Lower lobe of right lung (tissue), 2 donors: ENCODE results near the gene RUVBL1. TPM values are rescaled to one million over a fixed set of nuclear protein-coding genes. Genes with fewer than 3 reads are reported as not detected.

Source experiments
- ATAC-seq, 2 donors: fragments of 200-7000 bp; cut with Tn5 transposase; one replicate each; pipeline ENCODE4 v1.9.1; 2020 to 2022; ENCODE audit warnings: mild to moderate bottlenecking in 2 of 2, moderate library complexity in 2 of 2
- DNase-seq: peaks from one replicate; pipeline ENCODE4 v3.0.0-alpha.2; 2020
- H3K27ac ChIP-seq: fragments of 200-600 bp; one replicate; pipeline ENCODE4 v1.8.0; 2022
- H3K27me3 ChIP-seq: fragments of 200-600 bp; one replicate; pipeline ENCODE4 v1.8.0; 2022; ENCODE audit warnings: low read depth
- H3K36me3 ChIP-seq: fragments of 200-600 bp; one replicate; pipeline ENCODE4 v1.8.0; 2022; ENCODE audit warnings: mild to moderate bottlenecking
- H3K4me1 ChIP-seq: fragments of 200-600 bp; one replicate; pipeline ENCODE4 v1.8.0; 2022
- H3K4me3 ChIP-seq: fragments of 200-600 bp; one replicate; pipeline ENCODE4 v1.8.0; 2022; ENCODE audit warnings: mild to moderate bottlenecking
- H3K9me3 ChIP-seq: fragments of 200-600 bp; one replicate; pipeline ENCODE4 v1.8.0; 2022
- intact Hi-C: fragments of 100-400 bp; cut with DNase I; formaldehyde crosslinking; loops from one replicate; pipeline ENCODE4 v1.11.0; 2022
- total RNA-seq: library from RNA; stranded (reverse); fragmentation: NEBNext Ultra II Directional; extraction: Animal tissue kit (Norgen Biotek cat#: 25700); gene quantifications from one replicate; pipeline ENCODE4 v1.2.1, GENCODE V29; 2021
- TF ChIP-seq, protein P1 (sequence below): fragments of 200-600 bp; IDR thresholded peaks from one replicate; pipeline ENCODE4 v1.8.0; 2022; ENCODE audit warnings: antibody characterized with exemption, mild to moderate bottlenecking
- donor health status: DM: no; HTN: yes; CAD: no; lungs with severe emphysema.

RUVBL1 gene
- total RNA-seq, 1 donor from 2014 or later: 21.4 TPM

DNA sequence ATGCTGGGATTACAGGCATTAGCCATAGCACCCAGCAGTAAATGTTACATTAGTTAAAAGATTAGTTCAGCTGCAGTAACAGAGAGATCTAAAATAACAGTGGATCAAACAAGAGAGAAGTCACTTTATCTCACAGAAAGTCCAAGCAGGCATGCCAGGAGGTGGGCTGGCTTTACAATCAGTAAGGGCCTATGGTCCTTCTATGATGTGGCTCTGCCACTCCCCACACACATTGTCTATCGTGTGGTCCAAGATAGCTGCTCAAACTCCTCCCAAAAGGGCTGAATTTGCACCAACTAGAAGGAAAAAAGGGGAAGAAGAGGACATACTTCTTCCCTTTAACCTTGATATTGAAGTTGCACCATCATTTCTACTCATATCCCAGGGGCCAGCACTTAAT, 4.6 kb upstream of the RUVBL1 start:
- peaks cover 5% of the 10 kb centered on the region for H3K4me1 ChIP-seq
- H3K4me3 ChIP-seq: no peak overlapping the region
- intact Hi-C loops: no loop called here
- H3K27ac ChIP-seq: no peak overlapping the region
- DNase-seq (no peak), ATAC-seq (no peak)
- H3K36me3 ChIP-seq: no peaks in the 10 kb centered on the region
- no peaks in the 10 kb centered on the region for H3K9me3 ChIP-seq
- TF ChIP-seq, protein P1, sequence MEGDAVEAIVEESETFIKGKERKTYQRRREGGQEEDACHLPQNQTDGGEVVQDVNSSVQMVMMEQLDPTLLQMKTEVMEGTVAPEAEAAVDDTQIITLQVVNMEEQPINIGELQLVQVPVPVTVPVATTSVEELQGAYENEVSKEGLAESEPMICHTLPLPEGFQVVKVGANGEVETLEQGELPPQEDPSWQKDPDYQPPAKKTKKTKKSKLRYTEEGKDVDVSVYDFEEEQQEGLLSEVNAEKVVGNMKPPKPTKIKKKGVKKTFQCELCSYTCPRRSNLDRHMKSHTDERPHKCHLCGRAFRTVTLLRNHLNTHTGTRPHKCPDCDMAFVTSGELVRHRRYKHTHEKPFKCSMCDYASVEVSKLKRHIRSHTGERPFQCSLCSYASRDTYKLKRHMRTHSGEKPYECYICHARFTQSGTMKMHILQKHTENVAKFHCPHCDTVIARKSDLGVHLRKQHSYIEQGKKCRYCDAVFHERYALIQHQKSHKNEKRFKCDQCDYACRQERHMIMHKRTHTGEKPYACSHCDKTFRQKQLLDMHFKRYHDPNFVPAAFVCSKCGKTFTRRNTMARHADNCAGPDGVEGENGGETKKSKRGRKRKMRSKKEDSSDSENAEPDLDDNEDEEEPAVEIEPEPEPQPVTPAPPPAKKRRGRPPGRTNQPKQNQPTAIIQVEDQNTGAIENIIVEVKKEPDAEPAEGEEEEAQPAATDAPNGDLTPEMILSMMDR: no peak
- no peaks in the 10 kb centered on the region for H3K27me3 ChIP-seq

DNA sequence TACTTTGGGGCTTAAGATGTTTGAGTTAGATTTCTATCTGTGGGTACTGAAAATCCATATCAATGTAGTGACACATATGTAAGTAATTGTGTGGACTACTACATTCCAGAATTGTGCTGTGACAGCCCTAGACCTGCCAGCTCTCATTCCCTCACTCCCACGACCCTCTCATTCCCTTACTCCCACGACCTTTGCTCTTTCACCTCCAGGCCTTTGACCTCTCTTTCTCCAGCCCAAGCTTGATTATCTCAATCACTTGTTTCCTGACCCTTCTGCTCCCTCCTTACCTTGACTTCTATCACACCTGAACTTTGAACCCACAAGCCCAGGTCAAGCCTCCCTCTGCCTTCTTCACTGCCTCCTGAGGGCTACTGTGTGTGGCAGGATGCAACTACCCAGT, 3.6 kb upstream of the RUVBL1 start:
- Histone ChIP-seq H3K27me3 (no peaks in the 10 kb centered on the region), H3K4me3 (no peak overlapping the region), H3K4me1 (peaks cover 16% of the 10 kb centered on the region), H3K27ac (no peak overlapping the region), H3K36me3 (no peaks in the 10 kb centered on the region), H3K9me3 (no peaks in the 10 kb centered on the region)
- DNase-seq (no peak), ATAC-seq (no peak)
- TF ChIP-seq, protein P1: no peak
- intact Hi-C loops: no loop called here

DNA sequence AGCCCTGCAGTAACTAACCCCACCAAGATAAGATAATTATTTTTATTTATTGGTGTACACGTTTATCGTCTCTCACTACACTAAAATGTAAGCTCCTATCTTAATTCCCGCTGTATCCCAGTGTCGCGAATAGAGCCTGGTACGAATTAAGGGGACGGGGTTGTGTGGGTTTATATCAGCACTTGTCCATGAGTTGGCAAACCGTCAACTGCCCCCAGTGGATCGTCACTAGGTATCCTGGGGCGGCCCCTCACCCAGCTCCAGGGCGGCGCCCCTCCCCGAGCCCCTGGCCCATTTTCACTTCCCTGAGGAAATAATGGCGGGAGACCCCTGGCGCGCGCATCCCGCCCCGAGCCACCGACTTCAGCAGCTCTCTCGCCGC, 465 bp downstream of the RUVBL1 start:
- TF ChIP-seq, protein P1: no peak
- H3K36me3 ChIP-seq: no peaks in the 10 kb centered on the region
- DNase-seq (no peak), ATAC-seq (no peak)
- H3K4me3 ChIP-seq: peak overlapping the region; percentile 88
- H3K4me1 ChIP-seq: peaks cover 20% of the 10 kb centered on the region
- no peaks in the 10 kb centered on the region for H3K9me3 ChIP-seq
- no peaks in the 10 kb centered on the region for H3K27me3 ChIP-seq
- intact Hi-C loops: no loop called here
- peak overlapping the region; percentile 81 for H3K27ac ChIP-seq

DNA sequence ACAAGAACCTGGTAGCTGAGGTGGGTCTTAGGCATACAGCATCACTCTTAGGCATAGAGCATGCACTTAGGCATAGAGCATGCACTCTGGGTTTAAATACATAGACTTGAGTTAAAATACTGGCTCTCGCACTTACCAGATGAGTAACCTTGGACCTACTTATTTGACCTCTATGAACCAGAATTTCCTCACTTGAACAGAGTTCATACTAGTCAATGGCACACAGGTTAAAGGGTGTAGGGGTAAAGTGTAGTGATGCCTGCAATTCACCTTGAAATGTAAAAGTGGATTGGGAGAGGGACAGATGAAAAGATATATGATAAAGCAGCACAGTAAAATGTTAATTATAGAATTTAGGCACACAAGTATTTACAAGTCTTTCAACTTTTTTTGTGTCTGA, 1.6 kb downstream of the RUVBL1 start:
- H3K9me3 ChIP-seq: no peaks in the 10 kb centered on the region
- H3K27me3 ChIP-seq: no peaks in the 10 kb centered on the region
- no peak overlapping the region for H3K4me3 ChIP-seq
- ATAC-seq: no peak
- TF ChIP-seq, protein P1: no peak
- H3K36me3 ChIP-seq: peaks cover 4% of the 10 kb centered on the region
- H3K27ac ChIP-seq: no peak overlapping the region
- peaks cover 20% of the 10 kb centered on the region for H3K4me1 ChIP-seq
- intact Hi-C loops: no loop called here
- no peak for DNase-seq

DNA sequence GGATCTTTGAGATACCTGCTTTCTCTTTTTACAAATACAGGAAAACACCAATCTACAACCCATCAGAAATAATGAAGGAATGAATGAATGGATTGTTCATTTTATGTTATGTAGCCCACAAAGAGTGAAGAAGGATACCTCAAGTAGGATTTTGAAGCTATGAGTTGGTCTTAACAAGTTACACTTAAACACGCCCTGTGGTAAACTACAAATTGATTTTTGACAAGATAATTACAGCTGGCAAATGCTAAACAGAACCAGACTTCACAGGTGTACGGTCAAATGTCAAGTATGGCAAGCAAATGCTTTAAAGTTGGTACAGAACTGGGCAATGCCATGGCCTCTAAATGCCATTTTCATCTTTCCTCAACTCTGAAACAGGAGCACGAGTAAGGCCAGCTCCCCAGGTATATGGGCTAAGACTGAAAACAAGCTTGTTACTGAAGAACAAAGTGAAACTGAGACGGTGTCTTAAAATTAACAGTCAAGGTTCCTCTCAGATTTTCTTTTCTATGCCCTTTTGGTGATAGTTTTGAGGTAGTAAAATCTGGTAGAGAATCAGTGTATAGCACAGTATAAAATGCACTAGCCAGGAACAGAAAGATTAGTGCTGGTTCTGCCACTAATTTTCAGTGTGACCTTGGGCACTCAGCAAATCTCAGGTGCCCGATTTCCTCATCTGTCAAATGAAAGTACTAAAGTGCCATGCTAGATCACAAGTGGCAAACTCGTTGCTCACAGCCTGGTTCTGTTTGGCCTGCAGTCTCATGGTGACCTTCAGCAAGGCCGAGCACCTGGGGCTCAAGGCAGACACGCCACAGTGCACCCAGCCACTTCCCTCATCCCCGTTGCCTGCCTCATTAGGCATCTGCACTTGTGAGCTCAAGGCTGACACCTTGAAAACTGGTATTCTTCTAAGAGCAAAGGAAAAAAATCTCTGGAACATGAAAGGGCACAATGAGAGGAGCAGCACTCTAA, 9.5 kb downstream of the RUVBL1 start:
- no peaks in the 10 kb centered on the region for H3K27me3 ChIP-seq
- no peak for DNase-seq
- intact Hi-C loops: no loop called here
- H3K4me1 ChIP-seq: no peaks in the 10 kb centered on the region
- no peak overlapping the region for H3K27ac ChIP-seq
- H3K9me3 ChIP-seq: no peaks in the 10 kb centered on the region
- H3K36me3 ChIP-seq: peaks cover 64% of the 10 kb centered on the region
- no peak for ATAC-seq
- TF ChIP-seq, protein P1: no peak
- H3K4me3 ChIP-seq: no peak overlapping the region
